ENCODE data around the gene IL1RAPL1.

- TF ChIP-seq POLR2A (IDR thresholded peaks at IDR 0.05; ENCODE audit: low read length): no peak
- TF ChIP-seq CTCF (IDR thresholded peaks at IDR 0.05): no peak
Measured at GRCh38 chrX:29665532-29665931, 1078.3 kb downstream of the IL1RAPL1 start.
